NCI-H2029 (cell line): ENCODE measurements around the gene MTERF4.

Source experiments
- DNase-seq: peaks from one replicate; lab custom pipeline; 2025; lab: John Stamatoyannopoulos, UW

The MTERF4 gene

DNA sequence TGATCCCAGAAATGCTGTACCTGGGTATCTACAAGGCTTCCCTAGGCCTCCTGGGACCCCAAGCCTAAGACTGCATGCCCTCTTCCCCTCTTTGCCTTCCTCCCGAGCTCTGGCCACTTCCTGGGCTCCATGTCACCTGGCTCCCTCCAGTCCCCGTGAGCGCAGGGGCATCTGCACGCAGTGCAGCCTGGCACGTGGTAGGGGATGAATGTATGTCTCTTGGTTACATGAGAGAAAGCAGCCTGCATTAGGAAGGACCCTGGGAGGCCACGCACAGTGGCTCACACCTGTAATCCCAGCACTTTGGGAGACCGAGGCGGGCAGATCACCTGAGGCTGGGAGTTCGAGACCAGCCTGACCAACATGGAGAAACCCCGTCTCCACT lies 31.3 kb upstream of the MTERF4 start:
- no peak for DNase-seq

DNA sequence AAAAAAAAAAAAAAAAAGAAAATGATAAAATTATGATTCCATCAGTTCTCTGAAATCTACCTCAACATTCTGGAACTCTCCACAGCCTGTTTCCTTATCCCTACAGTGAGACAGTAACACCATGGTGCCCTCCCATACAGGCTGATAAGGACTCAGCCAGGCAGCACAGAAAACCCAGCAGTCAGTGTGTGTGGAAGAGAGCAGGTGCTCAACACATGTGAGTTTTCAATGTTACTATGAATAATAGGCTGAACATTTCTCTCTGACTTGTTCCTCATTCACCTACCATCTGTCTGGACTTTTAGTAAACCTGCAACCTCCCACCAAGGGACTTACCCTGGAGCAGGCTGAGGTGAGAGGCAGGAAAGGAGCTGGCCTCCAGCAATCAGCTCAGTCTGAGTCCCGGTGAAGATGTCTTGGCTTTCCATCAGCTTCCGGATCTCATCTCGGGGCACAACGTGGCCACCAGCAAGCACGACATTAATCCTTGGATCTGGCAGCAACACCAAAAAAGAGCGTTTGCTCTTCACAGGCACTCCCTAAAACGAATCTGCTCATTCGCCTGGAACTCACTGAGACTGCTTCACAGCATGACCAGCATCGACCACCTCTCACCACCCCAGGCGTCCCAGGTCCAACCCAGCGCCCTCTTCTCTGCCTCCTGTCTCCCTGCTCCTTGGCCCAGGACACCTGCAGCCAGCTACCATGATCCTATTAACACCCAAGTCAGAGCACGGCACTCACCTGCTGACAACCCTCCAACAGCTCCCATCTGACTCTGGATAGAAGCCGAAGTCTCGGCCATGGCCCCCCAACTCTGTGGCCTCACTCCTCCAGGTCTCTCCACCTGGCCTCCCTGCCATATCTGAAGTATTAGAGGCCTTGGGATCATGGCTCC lies 30.7 kb upstream of the MTERF4 start:
- no peak for DNase-seq

DNA sequence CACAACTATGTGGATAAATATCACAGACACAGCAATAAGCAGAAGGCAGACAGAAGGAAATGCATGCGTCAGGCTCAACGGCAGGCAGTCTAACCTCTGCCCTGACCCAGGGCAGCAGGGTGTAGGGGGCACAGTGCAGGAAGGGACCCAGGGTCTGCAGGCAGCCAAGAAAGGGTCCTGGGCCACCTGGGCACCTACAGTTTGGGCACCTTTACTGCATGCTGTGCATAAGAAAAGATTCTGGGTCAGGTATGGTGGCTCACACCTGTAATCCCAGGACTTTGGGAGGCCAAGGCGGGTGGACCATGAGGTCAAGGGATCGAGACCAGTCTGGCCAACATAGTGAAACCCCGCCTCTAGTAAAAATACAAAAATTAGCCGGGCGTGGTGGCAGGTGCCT lies 29.4 kb upstream of the MTERF4 start:
- DNase-seq = no peak

- DNase-seq = no peak
These were observed 28.2 kb upstream of the MTERF4 start for GRCh38 chr2:241130316-241130715.

- no peak for DNase-seq
These were observed 27.2 kb upstream of the MTERF4 start for GRCh38 chr2:241129086-241129871.

GRCh38 chr2:241128266-241128665 lies 26.2 kb upstream of the MTERF4 start:
- DNase-seq = no peak

DNA sequence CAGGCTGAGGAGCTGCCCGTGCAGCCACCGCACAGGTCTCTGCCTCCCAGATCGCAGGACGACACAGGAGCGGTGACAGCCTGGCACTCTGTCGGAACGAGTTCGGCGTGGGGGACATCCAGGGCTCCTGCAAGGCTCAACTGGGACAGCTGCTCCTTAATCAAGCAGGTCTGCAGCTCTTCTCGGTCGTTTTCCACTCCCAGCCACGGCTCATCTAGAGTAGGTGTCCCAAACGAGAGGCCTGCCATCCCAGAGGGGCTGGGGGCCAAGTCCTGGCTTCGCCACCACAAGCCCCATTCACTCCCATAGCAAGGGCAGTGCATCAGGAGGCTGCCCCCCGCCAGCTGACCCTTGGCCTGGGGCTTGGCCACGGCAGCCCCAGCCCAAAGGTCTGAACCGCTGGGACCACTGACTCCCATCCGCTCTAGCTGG lies 24.7 kb upstream of the MTERF4 start:
- DNase-seq = no peak

DNA sequence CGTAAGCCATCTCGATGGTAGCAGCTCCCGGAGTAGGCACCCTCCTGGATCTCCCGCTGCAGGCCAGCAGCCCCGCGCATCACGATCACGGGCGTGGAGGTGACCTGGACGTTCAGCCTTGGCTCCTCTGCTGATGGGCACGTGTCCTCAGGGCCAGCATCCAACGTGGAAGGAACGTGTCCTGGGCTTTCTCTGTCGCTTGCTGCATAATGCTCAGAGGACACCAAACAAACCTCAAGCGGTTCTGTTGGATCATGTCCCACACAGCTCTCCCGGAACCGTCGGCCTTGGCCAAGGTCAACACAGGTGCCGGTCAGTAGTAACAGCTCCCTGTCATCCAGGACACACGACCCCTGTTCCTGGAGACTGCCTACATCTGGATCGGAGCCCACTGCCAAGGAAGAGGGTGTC lies 24.1 kb upstream of the MTERF4 start:
- DNase-seq = no peak

DNA sequence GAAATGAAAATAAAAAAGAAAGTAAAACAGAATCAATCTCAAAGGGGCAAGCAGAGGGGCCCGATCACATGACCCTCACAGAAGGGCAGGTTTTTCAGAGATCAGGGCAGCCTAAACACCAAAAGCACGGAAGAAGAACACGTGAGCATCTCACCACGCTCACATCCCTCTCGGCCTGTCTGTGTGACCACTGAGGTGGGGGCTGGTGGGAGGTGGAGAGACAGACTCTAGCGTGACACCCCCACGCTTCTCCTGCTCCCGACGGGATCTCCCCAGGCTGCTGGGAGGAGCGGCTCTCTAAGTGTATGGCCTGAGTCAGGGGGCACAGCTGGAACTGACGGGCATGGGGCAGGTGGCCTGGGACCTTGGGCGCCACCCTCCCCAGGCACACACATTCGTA lies 23.5 kb upstream of the MTERF4 start:
- DNase-seq = no peak

DNA sequence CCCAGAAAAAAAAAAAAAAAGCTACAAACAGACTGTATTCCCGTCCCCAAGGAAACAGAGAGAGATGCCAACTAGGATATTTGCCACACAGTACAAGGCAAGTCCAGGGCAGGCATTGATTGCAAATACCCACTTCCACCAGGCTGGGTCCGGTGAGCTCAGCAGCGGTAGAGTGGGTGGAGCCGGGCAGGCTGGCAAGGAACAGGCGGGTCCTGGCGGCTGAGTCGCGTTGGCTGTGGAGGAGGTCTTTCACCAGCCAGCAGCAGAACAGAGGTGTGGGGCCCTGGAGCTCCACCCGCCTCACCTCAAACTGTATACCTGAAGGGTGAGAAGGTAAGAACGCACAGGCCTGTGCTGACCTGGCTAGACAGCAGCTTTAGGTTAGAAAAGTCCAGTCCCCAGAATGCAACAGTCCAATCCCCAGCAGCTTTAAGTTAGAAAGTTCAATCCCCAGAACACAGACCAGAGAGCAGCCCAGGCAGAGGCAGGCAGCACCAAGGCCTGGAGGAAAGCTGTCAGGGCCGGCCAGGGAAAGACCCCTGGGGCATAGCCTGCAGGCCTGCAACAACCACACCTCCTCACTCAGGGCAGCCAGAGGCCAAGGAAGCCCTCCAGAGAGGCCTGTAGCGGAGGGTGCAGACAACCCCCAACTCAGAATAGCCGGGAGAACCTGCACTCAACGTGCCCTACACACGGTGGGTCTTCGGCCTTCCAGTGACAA lies 21.9 kb upstream of the MTERF4 start:
- DNase-seq = no peak

DNA sequence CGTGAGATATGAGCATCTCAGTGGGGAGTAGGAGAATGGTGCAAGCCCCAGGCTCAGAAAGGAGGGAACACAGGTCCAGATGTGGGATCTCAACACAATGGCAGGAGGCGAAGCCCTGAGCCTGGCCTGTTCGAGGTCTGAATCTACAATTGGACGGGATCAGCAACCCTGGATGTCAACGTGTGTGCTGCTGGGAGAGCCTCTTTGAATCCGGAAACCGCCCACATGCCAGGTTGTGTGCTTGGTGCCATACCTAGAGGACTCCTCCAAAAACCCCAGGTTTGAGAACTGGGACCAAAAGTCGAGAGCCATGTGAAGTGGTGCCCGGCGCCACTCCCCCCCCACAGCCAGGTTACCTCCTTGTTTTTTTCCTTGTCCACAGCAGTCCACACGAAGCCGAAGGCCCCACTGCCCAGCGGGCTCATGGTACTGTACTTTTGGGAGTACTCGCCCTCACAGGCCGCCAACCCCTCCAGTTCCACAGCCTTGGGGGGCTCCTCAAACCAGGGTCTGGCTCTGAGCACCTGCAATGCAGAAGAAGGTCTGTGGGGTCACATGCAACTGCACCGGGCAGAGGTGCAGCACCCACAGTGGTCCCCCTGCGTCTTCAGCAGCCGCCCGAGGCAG lies 20.4 kb upstream of the MTERF4 start:
- DNase-seq = no peak

- no peak for DNase-seq
These were observed 18.9 kb upstream of the MTERF4 start for GRCh38 chr2:241121008-241121407.

GRCh38 chr2:241120440-241120839 lies 18.4 kb upstream of the MTERF4 start:
- DNase-seq = no peak

GRCh38 chr2:241118737-241119505 lies 16.8 kb upstream of the MTERF4 start:
- DNase-seq = no peak

DNA sequence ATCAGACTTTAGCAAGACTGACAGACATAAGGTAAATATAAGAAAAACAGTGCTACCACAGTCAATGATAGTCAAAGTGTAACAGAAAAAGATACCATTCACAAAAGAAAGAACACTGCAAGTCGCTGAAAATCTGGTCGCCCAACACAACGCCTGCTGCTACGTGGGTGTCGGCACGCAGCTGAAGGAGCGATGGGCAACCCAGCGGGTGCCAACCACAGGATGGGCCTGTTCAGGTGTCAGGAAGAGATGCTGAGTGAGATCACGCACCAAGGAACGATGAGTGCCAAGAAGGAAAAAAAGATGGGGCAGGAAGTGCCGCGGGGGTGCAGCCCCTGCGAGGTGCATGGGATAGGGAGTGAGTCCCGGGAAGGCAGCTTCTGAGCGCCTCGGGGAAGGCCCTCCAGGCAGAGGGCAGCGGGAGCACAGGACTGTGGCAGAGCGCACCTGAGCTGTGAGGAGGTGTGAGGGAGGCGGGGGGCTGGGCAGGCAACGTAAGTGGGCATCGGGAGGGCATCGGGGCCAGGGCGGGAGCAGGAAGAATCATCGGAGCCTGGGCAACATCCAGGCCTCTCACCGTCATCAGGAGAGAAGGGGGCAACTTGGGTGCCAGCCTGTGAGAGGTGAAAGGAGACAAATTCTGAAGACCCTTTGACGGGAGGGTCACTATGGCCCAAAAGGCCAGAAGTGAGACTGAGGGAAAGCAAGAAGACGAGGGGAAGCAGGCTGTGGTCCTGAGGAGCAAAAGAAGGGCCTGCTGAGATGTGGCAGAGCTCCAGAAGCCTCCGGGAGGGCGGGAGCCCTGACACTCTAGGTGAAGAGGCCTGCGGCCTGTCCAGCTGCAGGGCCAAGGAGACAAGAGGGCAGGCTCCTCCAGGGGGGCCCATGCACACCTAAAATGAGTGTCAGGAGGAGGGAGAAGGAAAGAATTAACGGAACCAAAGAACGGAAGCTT lies 14.8 kb upstream of the MTERF4 start:
- DNase-seq = no peak

DNA sequence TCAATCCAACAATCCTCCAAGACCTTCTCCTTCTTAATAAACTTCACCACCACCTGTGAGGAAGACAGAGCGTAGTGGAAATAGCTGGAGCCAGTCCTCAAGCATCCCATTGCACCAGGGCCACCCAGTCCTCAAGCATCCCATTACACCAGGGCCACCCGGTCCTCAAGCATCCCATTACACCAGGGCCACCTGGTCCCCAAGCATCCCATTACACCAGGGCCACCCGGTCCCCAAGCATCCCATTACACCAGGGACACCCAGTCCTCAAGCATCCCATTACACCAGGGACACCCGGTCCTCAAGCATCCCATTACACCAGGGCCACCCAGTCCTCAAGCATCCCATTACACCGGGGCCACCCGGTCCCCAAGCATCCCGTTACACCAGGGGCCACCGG lies 13.3 kb upstream of the MTERF4 start:
- no peak for DNase-seq

- DNase-seq = no peak
These were observed 12.7 kb upstream of the MTERF4 start for GRCh38 chr2:241114836-241115235.

- no peak for DNase-seq
These were observed 10.5 kb upstream of the MTERF4 start for GRCh38 chr2:241112592-241112991.

GRCh38 chr2:241112046-241112445 lies 10.0 kb upstream of the MTERF4 start:
- DNase-seq = no peak

DNA sequence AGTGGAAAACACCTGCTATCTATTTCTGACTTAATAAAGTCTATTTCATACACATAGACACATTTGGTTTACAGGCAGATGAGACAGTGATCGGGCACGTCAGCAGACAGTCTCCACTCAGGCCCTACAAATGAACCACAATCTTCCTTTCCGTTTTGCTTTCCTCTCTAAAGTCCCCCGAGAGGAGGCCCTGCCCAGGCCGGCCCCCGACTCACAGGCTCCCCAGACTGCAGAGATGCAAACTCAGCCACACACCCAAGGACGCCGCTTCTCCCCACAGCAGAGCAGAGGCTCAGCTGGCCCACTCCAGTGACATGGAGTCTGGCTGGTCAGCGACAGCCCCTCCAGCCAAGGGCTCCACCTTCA lies 9.3 kb upstream of the MTERF4 start:
- no peak for DNase-seq
